Testis (tissue), 2 donors: ENCODE measurements around the gene RC3H2.

Experiments
- POLR2A ChIP-seq: fragments of 450-650 bp; IDR thresholded peaks from one replicate; pipeline ENCODE4 v1.6.1; 2017; ENCODE audit warnings: antibody characterized with exemption, mild to moderate bottlenecking, moderate library complexity
- TF ChIP-seq, protein P1 (sequence below), 3 experiments: fragments of 450-650 bp in 2 of 3; fragments of 200-600 bp in 1 of 3; sonication (generic) in 1 of 3; IDR thresholded peaks; one replicate each; pipeline ENCODE4 v1.5.1; 2016 to 2019; ENCODE audit warnings: antibody characterized with exemption in 3 of 3, mild to moderate bottlenecking in 2 of 3, moderate library complexity in 1 of 3

GRCh38 chr9:122815544-122815943, 89.6 kb downstream of the RC3H2 start:
- TF ChIP-seq, protein P1, sequence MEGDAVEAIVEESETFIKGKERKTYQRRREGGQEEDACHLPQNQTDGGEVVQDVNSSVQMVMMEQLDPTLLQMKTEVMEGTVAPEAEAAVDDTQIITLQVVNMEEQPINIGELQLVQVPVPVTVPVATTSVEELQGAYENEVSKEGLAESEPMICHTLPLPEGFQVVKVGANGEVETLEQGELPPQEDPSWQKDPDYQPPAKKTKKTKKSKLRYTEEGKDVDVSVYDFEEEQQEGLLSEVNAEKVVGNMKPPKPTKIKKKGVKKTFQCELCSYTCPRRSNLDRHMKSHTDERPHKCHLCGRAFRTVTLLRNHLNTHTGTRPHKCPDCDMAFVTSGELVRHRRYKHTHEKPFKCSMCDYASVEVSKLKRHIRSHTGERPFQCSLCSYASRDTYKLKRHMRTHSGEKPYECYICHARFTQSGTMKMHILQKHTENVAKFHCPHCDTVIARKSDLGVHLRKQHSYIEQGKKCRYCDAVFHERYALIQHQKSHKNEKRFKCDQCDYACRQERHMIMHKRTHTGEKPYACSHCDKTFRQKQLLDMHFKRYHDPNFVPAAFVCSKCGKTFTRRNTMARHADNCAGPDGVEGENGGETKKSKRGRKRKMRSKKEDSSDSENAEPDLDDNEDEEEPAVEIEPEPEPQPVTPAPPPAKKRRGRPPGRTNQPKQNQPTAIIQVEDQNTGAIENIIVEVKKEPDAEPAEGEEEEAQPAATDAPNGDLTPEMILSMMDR (IDR thresholded peaks at IDR 0.05), result no peak
- no peak for TF ChIP-seq POLR2A
